Colonic mucosa (tissue), 4 donors: Measurements from ENCODE around the gene KCNB1. TPM values are rescaled to one million over a fixed set of nuclear protein-coding genes. Genes with fewer than 3 reads are reported as not detected.

Experiments used
- DNase-seq: peaks from one replicate; pipeline ENCODE4 v3.0.0-alpha.2; 2020
- H3K27ac ChIP-seq: fragments of 200-600 bp; one replicate; pipeline ENCODE4 v1.8.0; 2021
- H3K27me3 ChIP-seq: fragments of 200-600 bp; one replicate; pipeline ENCODE4 v1.8.0; 2021
- H3K36me3 ChIP-seq: fragments of 200-600 bp; one replicate; pipeline ENCODE4 v1.8.0; 2021
- H3K4me1 ChIP-seq: fragments of 200-600 bp; one replicate; pipeline ENCODE4 v1.8.0; 2021; ENCODE audit warnings: mild to moderate bottlenecking
- H3K4me3 ChIP-seq: fragments of 200-600 bp; one replicate; pipeline ENCODE4 v1.8.0; 2021
- H3K9ac ChIP-seq, 2 donors: one replicate each; pipeline ENCODE4 v1.7.0; 2013; ENCODE audit warnings: control low read depth in 2 of 2, low read depth in 2 of 2, low read length in 2 of 2
- H3K9me3 ChIP-seq: fragments of 200-600 bp; one replicate; pipeline ENCODE4 v1.8.0; 2021
- CTCF ChIP-seq: fragments of 200-600 bp; IDR thresholded peaks from one replicate; pipeline ENCODE4 v1.8.0; 2022; ENCODE audit warnings: antibody characterized with exemption, mild to moderate bottlenecking
- intact Hi-C: fragments of 100-400 bp; cut with DNase I; formaldehyde crosslinking; loops from one replicate; pipeline ENCODE4 v1.14.1; 2022
- total RNA-seq, 2 donors: library from RNA; stranded (reverse); fragmentation: NEBNext Ultra II Directional in 1 of 2; extraction: Animal tissue kit (Norgen Biotek cat#: 25700) in 1 of 2; gene quantifications; one replicate each; pipeline ENCODE4 v1.2.1, GENCODE V29; 2021
- donor health status: healthy.
- donor health status: DM: no; HTN: no; CAD: no.
- donor health status: DM: no; HTN: no; CAD: no.

Gene KCNB1
- total RNA-seq, 2 donors from 2014 or later: 0.37 to 1.9 TPM

GRCh38 chr20:49398401-49399144 lies 83.9 kb downstream of the KCNB1 start:
- H3K4me1 ChIP-seq: no peaks in the 10 kb centered on the region
- no peak for TF ChIP-seq CTCF
- no peak overlapping the region for H3K4me3 ChIP-seq
- no peaks in the 10 kb centered on the region for H3K9me3 ChIP-seq
- no peaks in the 10 kb centered on the region for H3K36me3 ChIP-seq
- no peak overlapping the region for H3K27ac ChIP-seq
- no peak overlapping the region for H3K9ac ChIP-seq
- intact Hi-C loops: no loop called here
- no peaks in the 10 kb centered on the region for H3K27me3 ChIP-seq
- no peak for DNase-seq

- Histone ChIP-seq H3K27ac (no peak overlapping the region), H3K9ac (no peak overlapping the region), H3K4me3 (no peak overlapping the region), H3K27me3 (no peaks in the 10 kb centered on the region), H3K4me1 (no peaks in the 10 kb centered on the region), H3K9me3 (no peaks in the 10 kb centered on the region), H3K36me3 (no peaks in the 10 kb centered on the region)
- DNase-seq: peak; percentile 21
- intact Hi-C loops: no loop called here
- TF ChIP-seq CTCF: no peak
Measured at GRCh38 chr20:49397525-49397924, 84.9 kb downstream of the KCNB1 start.

- Histone ChIP-seq H3K36me3 (no peaks in the 10 kb centered on the region), H3K27ac (no peak overlapping the region), H3K4me3 (no peak overlapping the region), H3K9ac (no peak overlapping the region), H3K4me1 (no peaks in the 10 kb centered on the region), H3K27me3 (no peaks in the 10 kb centered on the region), H3K9me3 (no peaks in the 10 kb centered on the region)
- no peak for DNase-seq
- intact Hi-C loops: no loop called here
- no peak for TF ChIP-seq CTCF
Measured at GRCh38 chr20:49396230-49396629, 86.2 kb downstream of the KCNB1 start.

- Histone ChIP-seq H3K9ac (no peak overlapping the region), H3K4me3 (no peak overlapping the region), H3K4me1 (no peaks in the 10 kb centered on the region), H3K36me3 (no peaks in the 10 kb centered on the region), H3K27ac (no peak overlapping the region), H3K9me3 (no peaks in the 10 kb centered on the region), H3K27me3 (no peaks in the 10 kb centered on the region)
- intact Hi-C loops: no loop called here
- TF ChIP-seq CTCF: no peak
- DNase-seq: no peak
Measured at GRCh38 chr20:49395659-49396058, 86.8 kb downstream of the KCNB1 start.

GRCh38 chr20:49395183-49395582 lies 87.3 kb downstream of the KCNB1 start:
- Histone ChIP-seq H3K36me3 (no peaks in the 10 kb centered on the region), H3K9ac (no peak overlapping the region), H3K4me1 (no peaks in the 10 kb centered on the region), H3K9me3 (no peaks in the 10 kb centered on the region), H3K4me3 (no peak overlapping the region), H3K27ac (no peak overlapping the region), H3K27me3 (no peaks in the 10 kb centered on the region)
- intact Hi-C loops: no loop called here
- no peak for DNase-seq
- TF ChIP-seq CTCF: no peak
